HUDEP-2 (cell line): ENCODE measurements around the gene SPRR5.

ENCODE experiments used
- DNase-seq, 76 experiments: peaks; one replicate each; lab custom pipeline; 2025; ENCODE audit not compliant: unreplicated experiment in 76 of 76; lab: John Stamatoyannopoulos, UW

SPRR5 gene

DNA sequence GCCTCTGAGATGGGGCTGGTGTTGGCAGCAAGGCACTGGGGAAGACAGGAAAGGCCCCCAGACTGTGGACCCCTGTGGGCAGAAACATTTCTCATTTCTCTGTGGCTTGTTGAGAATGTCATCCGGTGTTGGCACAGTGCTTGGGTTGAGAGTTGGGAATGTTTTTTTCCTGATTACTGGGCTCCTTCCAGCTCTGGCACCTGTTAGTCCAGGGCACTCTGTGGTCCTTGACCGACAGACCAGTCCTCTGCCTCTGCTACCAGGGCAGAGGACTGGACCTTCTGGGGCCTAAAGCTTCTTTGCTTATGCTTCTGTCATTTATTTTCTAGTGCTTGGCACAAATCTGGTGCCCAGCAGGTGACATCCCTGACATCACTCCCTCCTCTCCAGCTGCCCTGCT is 4.8 kb upstream of the SPRR5 start:
- no peak for DNase-seq

DNA sequence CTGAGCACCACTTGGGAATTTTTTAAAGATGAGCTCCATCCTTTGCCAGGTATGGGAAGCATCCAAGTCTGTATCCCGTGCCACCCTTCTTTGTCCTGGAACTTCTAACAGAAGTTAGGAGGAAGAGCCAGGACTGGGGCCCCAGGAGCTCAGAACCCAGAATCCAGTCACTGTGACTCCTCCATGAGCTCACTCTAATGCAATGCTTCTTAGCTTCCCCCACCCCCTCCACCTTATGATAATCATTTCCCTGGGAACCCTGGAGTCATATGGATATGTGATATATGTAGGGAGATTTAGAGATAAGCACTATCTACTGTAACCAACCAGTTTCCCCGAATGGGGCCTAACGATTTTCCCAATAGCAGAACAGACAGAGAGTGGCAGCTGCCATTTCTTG is 758 bp upstream of the SPRR5 start:
- DNase-seq, result no peak

DNA sequence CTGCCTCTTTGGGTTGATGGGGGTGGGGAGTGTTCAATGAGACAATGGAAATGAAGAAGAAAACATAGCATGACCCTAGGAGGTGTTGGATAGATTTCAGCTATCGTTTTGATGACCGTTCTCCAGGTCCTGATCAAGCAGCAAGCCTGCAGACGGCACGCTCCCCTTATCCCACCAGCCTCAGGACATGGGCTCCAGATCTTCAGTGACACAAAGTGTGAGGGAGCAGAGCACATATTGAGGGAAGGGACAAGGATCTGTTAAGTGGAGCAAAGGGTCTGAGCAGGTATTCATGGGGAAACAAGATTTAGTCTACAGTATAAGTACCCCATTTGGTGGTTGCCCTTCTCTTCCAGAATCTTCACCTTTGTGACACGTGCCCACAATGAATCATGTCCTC is 4.7 kb downstream of the SPRR5 start:
- DNase-seq, result no peak

DNA sequence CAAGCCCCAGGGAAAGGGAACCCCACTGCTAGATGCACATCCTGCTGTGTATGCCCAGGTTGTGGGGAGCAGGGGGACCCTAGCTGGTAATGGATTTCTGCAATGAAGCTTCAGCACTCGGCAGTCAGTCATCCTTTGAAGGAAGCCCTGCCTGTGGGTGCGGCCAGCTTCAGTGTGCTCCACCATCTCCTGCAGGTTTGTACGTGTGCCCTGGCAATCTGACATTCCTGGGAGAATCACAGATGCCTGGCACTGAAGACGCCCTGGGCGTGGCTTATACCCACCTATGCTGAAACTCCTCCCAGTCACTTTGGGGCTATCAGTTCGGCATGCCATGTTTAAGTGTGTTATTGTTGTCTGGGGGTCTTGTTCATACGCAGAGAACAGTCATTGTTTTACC is 6.8 kb downstream of the SPRR5 start:
- DNase-seq, result no peak

DNA sequence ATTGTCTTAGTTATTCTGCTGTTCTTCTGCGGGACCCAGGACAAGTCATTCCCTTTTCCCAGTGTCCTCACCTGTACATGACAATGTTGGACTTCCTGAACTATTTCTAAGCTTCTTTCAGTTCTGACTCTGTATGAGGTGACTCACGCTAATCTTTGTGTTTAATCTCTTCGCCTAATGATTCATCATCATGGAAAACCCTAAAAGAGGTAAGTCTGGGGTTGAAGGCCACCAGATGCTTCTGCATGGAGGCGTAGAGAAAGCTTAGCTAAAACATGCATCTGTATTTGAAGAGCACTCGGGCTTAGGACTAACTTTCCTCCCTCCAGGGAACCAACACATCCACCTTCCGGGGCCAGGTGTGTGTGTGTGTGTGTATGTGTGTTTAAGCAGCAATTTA is 7.4 kb downstream of the SPRR5 start:
- no peak for DNase-seq

DNA sequence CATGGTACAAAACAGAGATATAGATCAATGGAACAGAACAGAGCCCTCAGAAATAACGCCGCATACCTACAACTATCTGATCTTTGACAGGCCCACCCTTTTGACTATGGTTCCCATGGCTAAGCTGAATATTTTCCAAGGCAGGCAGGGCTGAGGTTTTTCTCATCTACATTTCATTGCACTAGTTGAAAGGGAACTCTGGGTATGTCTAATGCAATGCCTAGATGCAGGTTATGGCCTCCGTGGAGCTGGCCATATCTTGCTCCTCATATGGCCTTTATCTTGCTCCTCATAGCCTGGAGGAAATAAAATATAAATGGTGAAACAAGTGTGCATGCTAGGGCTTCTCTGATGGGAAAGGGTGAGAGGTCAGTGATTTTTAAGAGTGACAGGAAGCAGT is 10.6 kb downstream of the SPRR5 start:
- DNase-seq, result no peak

DNA sequence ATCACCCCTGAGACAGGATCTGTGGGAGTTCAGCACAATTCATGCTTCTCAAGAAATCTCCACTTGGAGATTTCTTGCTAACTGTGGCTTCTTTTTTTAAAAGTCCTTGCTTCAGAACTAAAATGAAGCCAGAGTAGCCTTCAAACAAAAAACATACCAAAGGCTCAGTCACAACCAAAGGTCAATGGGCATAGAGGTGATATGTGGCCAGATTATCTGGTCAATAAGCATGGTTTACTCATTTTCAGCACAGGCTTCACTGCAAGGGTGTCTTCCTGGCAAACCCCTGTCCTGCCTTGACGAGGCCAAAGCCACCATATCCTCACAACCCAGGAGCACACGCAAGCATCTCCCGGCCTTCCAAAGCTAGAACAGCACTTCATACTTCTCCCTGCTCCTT is 12.3 kb downstream of the SPRR5 start:
- no peak for DNase-seq

DNA sequence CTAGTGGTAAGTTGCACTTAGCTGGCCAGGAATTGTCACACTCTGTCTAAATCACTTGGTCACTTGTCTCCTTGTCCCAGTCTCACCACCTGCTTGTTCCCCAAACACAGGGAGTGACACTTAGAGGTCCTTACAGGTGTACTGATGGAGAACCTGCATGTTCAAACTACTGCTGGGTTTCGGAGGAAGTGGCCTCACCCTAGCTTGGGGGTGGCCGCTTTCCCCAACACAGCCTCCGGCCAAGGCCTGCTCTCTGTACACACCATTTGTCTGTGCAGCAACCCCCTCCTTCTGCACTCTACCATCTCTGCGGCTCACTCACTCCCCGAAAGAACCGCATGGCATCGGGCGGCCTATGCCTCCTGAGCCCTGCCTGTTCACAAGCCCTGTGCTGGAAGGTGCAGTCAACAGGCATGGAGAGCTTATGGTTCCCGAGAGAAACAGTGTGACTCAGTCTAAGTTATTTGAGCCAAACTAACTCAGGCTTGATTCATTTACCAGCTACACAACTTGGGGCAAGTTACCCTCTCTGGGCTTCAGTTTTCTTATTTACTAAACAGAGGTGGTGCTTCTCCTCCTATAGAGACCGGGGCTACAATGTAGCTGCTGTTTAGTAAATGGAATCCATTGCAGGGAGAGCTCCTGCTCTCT is 12.9 kb downstream of the SPRR5 start:
- no peak for DNase-seq

DNA sequence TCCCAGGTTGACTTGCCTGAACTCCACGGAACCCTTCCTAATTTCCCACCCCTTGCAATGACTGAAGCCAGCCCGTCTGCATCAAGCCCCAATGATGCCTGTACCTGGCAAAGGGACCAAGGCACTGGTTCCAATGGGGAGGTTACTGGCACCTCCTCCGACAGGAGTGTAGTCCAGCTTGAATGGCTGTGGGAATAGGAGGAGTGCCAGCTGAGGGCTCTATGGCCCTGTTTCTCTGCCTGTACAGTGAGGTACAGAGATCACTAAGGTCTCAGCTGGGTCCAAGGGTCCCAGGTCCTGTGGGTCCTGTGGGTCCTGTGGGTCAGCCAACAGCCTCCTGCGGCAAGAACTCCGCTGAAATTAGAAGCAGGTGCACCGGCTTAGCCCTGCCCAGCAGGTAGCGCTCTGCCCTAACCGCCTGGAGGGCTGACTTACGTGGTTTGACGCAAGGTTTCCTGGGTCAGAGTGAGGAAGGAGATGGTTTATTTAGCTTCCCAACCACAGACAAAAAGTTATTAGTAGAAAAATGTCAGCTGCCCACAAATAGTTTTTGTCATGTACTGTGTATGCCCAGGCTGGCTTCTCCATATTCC is 13.5 kb downstream of the SPRR5 start:
- peak in 1 of 76 experiments; percentile 1 for DNase-seq

DNA sequence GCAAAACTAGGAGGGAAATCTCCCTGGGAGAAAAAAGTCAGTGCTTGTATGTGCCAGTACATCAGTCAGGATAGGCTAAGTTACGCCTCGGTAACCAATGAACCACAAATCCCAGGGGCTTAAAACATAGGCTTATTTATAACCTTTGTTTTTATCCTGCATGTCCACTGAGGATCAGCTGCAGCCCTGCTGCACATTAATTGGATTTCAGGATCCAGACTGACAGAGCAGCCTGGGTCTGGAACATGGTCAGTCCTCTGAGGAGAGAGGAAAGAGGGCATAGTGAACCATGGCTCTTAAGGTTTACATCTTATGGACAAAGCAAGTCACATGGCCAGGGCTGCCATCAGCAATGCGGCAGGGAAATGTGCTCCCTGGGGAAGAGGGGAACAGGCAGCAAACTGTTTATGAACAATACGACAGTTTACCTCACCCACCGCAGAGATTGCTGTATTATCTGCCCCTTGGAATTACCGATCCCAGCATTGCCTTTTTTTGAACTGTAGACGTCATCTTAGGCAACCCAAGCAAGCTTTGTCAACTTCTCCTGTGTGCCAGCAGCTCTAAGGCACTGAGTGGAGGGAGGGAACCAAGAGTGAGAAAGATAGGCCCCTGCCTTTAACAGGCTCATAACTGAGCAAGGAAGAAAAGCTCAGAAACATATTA is 14.4 kb downstream of the SPRR5 start:
- DNase-seq, result no peak

DNA sequence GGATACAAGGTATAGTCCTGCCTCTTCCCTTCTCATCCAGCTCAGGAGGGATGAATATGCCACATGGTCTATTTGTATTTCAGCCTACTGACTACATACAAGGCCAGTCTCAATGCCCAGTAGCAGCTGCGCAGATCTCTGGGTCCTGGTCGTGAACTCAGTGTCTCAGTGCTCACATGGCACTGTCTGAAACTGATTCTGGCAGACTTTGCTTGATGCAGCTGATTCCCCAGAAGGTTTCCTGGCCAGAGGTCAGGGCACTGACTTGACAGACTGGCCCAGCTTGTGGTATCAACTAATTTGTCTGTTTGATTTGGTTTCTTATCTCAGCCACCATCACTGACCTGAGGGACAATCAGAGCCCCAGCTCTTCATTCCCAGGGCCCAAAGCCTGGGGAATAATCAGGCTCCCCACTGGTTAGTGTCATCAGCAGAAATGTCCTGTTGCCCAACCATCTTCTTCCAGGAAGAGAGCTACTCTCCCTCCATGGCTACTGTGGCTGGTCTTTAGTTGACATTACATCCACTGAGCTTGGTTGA is 15.9 kb downstream of the SPRR5 start:
- no peak for DNase-seq

DNA sequence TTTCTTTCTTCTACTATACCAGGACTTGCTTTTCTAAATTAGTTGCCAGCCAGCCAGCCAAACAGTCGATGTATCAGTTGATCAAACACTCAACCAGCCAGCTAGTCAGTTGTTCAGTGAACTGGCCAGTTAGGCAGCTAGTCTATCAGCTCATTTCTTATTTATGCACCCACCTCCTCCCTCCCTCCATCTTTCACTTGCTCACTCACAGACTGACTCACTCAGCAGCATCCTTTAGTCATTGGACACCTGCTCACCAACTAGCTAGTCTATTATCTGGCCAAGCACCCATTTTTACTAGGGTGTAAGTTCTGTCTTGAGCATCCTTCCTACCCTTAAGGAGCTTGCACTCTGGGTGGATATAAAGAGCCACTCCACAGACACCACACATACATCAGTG is 17.5 kb downstream of the SPRR5 start:
- no peak for DNase-seq

DNA sequence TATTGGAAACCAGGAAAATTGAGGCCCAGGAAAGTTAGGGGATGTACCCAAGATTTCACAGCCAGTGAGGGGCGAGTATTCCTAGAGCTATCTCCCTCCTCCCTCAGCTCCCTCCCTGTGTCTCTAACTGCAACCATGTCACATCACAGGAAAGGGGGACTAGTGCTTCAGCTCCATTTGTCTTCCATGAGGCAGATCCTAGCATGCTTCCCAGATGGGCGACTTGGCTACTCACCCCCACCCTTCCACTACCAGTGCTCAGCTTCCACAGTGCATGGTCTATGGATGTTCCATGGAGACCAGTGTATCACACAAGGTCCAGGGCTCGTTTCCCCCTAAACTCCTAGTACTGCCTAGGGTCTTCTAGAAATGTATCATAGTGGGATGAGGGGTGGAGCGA is 18.8 kb downstream of the SPRR5 start:
- no peak for DNase-seq

DNA sequence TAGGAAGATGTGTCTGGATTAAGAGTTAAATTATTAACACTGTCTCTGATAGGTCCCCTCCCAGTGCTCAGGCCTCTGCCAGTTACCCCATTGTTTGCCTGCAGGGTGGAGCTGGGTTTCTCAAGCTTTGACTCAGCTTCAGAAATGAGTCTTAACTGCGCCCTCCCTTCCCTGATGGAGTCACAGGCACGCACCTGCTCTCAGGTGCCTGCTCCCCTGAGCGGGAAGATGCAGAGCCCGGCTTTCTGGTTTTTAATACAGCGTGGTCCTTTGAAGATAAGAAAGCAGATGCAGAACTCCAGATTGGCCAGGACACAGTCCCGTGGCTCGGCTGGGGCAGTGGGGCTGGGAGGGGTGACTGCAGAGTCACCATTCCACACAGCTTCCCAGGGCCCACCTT is 20.2 kb downstream of the SPRR5 start:
- DNase-seq, result no peak

DNA sequence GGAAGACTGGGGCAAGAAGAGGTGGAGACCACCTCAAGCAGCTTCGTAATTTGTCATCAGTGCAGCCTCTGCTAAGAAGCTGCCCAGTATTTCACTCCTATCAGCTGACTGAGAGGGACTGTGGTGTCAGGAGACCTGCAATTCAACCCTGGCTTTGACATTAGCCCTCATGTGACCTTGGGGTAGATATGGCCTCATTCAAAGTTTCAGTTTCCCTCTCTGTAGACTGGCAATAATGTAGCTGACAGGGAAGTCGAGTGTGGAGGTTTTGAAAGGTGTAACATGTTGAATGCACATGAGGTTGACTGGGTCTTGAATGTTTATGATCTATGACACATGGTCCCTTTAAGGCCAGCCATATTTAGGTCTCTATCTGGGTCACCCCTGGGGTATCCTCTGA is 21.2 kb downstream of the SPRR5 start:
- no peak for DNase-seq

DNA sequence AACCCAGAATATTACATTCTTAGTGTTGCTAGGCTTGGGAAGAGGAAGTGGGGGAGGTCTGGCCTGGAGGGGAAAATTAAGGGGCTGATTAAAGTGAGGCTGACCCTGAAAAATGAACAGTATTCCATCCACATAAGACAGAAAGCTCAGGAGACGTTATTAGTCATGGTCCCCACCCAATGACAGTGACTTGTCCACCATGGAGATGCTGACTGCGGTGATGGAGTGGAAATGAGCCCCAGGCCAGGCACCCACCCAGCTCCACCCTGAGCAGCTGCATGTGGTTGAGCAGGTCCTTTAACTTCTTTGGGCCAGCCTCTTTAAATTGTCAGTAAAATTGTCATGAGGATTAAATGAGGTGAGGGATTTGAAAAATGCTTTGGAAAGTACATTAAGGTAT is 22.0 kb downstream of the SPRR5 start:
- no peak for DNase-seq

DNA sequence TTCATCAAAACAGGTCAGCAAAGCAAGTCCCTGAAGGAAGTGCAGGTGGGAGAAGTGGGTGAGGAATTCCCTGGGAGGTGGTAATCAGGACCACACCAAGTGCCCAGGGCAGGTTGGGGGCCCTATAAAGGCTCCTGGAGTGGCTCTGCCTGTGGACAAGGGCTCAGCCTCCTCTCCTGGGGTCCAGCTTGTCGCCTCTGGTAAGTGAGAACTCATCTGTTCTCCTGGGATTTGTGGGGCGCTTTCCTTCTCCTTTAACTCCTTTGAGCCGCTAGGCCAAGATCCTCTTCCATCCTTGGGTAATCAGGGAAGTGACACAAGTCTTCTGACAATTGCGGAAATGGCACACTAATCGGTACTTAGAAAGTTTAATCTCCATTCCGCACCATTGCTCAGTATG is 23.5 kb downstream of the SPRR5 start, which contains the start of gene SPRR4:
TSS of gene SPRR4 (plus strand) at position 154 of the 400 bp plus-strand sequence. CDS start 1,243 bp downstream, outside the sequence.
- DNase-seq, result no peak

DNA sequence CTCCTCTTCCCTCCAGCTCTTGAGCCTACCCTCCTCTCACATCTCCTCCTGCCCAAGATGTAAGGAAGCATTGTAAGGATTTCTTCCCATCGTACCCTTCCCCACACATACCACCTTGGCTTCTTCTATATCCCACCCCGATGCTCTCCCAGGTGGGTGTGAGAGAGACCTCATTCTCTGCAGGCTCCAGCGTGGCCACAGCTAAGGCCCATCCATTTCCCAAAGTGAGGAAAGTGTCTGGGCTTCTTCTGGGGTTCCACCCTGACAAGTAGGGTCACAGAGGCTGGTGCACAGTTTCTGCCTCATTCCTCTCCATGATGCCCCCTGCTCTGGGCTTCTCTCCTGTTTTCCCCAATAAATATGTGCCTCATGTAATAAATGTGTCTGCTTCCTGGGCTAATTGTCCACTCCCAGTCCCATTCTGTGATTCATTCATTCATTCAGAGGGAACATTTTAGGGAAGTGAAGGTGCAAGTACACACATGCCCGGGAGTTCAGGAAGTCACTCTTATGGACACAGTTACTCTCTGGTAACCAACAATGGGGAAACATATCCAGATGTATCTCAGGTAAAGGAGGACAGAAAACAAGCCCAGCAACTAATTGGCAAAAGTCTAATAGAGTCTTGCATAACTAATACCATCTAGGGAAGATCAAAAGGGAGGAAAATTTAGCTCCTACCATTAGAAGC is 25.3 kb downstream of the SPRR5 start:
- DNase-seq, result no peak

DNA sequence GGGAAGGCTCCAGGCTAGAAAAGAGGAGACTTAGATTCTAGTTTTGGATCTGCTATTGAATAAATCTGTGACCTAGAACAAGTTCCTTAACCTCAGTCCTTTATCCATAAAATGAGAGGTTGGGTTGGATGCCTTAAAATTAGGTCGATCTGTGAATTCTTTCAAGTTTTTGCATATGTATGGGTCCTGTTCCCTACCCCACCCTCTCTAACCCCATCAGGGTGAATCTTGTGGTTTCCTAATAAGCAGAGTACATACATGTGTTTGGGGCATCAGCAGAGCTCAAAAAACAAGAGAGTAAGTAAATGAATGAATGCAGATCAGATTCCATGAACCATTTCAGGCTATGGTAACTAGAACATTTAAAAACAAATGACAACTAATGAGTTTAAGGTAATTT is 29.7 kb downstream of the SPRR5 start:
- DNase-seq, result no peak

DNA sequence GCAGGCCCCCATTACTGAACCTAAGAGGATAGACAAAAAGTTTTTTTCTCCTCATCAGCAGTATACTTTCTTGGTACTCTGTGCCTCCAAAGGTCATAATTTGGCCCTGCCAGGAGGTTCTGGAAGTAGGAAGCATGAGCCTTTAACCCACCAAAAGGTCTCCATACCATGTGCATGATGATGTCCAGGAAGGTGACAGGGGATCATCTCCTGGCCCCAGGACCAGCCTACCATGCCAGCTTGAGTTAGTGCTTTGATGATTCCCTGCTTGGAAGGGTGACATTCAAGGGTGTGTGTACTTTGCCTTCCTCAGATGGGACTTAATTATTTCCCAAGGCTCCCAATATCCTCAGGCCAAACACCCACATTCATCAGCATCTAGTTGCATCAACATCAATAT is 30.6 kb downstream of the SPRR5 start:
- DNase-seq, result no peak

DNA sequence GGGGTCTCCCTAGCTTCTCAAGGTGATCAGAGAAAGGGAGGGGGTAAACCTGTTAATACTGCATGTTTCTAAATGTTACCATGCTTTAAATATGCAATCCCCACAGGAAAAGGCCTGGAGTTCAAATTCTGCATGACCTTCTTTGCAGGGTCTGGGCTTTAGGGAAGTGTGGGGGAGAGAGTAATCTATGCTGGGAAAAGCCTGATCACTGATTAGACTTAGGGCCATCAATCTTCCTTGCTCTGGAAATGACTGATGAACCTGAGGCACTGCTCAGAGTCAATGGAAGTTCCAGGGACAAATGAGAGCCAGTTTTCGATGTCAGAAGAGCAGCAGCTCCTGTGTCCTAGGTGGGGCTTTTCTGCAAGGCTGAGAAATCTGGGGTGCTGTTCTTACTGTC is 33.7 kb downstream of the SPRR5 start:
- DNase-seq, result no peak
